ENCODE measurements around the gene HOXD13.

DNA sequence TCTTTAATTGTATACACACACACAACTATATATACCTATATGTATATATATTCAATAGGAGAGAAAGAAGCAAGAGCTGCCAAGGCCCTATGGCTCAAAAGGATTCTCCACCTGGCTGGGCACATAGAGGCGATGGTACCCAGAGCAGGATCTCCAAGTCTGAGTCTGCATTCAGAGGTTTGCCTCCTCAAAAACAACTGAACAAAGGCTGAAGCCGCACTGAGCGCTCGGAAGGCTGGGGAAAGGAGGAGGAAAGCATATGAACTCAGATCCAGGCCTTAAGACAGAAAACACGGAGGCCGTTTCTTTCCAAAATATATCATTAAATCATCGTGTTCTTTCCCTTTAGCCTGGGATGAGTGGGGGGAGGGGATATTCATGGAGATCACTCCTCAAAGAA, 10.7 kb downstream of the HOXD13 start:
- TF ChIP-seq, protein P1, sequence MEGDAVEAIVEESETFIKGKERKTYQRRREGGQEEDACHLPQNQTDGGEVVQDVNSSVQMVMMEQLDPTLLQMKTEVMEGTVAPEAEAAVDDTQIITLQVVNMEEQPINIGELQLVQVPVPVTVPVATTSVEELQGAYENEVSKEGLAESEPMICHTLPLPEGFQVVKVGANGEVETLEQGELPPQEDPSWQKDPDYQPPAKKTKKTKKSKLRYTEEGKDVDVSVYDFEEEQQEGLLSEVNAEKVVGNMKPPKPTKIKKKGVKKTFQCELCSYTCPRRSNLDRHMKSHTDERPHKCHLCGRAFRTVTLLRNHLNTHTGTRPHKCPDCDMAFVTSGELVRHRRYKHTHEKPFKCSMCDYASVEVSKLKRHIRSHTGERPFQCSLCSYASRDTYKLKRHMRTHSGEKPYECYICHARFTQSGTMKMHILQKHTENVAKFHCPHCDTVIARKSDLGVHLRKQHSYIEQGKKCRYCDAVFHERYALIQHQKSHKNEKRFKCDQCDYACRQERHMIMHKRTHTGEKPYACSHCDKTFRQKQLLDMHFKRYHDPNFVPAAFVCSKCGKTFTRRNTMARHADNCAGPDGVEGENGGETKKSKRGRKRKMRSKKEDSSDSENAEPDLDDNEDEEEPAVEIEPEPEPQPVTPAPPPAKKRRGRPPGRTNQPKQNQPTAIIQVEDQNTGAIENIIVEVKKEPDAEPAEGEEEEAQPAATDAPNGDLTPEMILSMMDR (IDR thresholded peaks at IDR 0.05) = no peak
- TF ChIP-seq EZH2 (IDR thresholded peaks at IDR 0.05; ENCODE audit: borderline replicate concordance, insufficient read depth, low read depth, low read length, poor library complexity, severe bottlenecking) = no peak

Measured in B cell (primary cell).